Parathyroid adenoma (tissue), 2 donors: ENCODE measurements around the gene NAA38.

Experiments used
- H2AFZ ChIP-seq: fragments of 300-600 bp; sonication (generic); one replicate; pipeline ENCODE4 v1.7.0; 2017; ENCODE audit warnings: antibody characterized with exemption, mild to moderate bottlenecking
- H3K27ac ChIP-seq: fragments of 300-600 bp; sonication (generic); one replicate; pipeline ENCODE4 v1.7.0; 2017
- H3K27me3 ChIP-seq: fragments of 300-600 bp; sonication (generic); one replicate; pipeline ENCODE4 v1.7.0; 2017; ENCODE audit warnings: low read length; ENCODE audit not compliant: control insufficient read depth, insufficient read depth
- H3K36me3 ChIP-seq: fragments of 300-600 bp; sonication (generic); one replicate; pipeline ENCODE4 v1.7.0; 2017; ENCODE audit warnings: low read length; ENCODE audit not compliant: control insufficient read depth, insufficient read depth
- H3K4me1 ChIP-seq: fragments of 300-600 bp; sonication (generic); one replicate; pipeline ENCODE4 v1.7.0; 2017; ENCODE audit warnings: control low read depth
- H3K4me2 ChIP-seq: fragments of 300-600 bp; sonication (generic); one replicate; pipeline ENCODE4 v1.7.0; 2017; ENCODE audit warnings: low read length
- H3K4me3 ChIP-seq: fragments of 300-600 bp; sonication (generic); one replicate; pipeline ENCODE4 v1.7.0; 2017; ENCODE audit warnings: low read depth, low read length
- H3K79me2 ChIP-seq: fragments of 300-600 bp; sonication (generic); one replicate; pipeline ENCODE4 v1.7.0; 2017; ENCODE audit warnings: control low read depth
- H3K9ac ChIP-seq: fragments of 300-600 bp; sonication (generic); one replicate; pipeline ENCODE4 v1.7.0; 2017; ENCODE audit warnings: mild to moderate bottlenecking
- H3K9me3 ChIP-seq: fragments of 300-600 bp; sonication (generic); one replicate; pipeline ENCODE4 v1.7.0; 2017; ENCODE audit warnings: low read length; ENCODE audit not compliant: control insufficient read depth
- CTCF ChIP-seq: fragments of 300-600 bp; sonication (generic); IDR thresholded peaks from one replicate; pipeline ENCODE4 v1.7.0; 2017; ENCODE audit warnings: antibody characterized with exemption, mild to moderate bottlenecking
- donor health status: primary hyperparathyroidism.

Gene NAA38

GRCh38 chr17:7856811-7857712 is at the start of gene NAA38:
Gene NAA38 (minus strand): TSS chr17:7857559. CDS start chr17:7857463, 96 bp downstream.
- Histone ChIP-seq H3K79me2 (peaks cover 3% of the 10 kb centered on the region), H3K9me3 (no peaks in the 10 kb centered on the region), H3K27ac (peak within 1 kb of the TSS; percentile 96), H3K9ac (peak within 1 kb of the TSS; percentile 34), H3K4me2 (peak within 1 kb of the TSS; percentile 86), H3K4me1 (peaks cover 13% of the 10 kb centered on the region), H3K4me3 (peak within 1 kb of the TSS; percentile 80), H2AFZ (peak within 1 kb of the TSS; percentile 72), H3K27me3 (no peaks in the 10 kb centered on the region), H3K36me3 (no peaks in the 10 kb centered on the region)
- TF ChIP-seq CTCF: peak; percentile 60

GRCh38 chr17:7903154-7904103 is 46.1 kb upstream of the NAA38 start:
- no peak overlapping the region for H2AFZ ChIP-seq
- H3K27ac ChIP-seq: no peak overlapping the region
- no peaks in the 10 kb centered on the region for H3K4me1 ChIP-seq
- no peaks in the 10 kb centered on the region for H3K36me3 ChIP-seq
- H3K9me3 ChIP-seq: no peaks in the 10 kb centered on the region
- H3K4me2 ChIP-seq: no peak overlapping the region
- H3K79me2 ChIP-seq: peaks cover 1% of the 10 kb centered on the region
- TF ChIP-seq CTCF: no peak
- H3K27me3 ChIP-seq: no peaks in the 10 kb centered on the region
- no peak overlapping the region for H3K4me3 ChIP-seq
- H3K9ac ChIP-seq: no peak overlapping the region

- H3K27me3 ChIP-seq: no peaks in the 10 kb centered on the region
- peaks cover 13% of the 10 kb centered on the region for H3K4me1 ChIP-seq
- H3K79me2 ChIP-seq: peaks cover 10% of the 10 kb centered on the region
- no peaks in the 10 kb centered on the region for H3K36me3 ChIP-seq
- H3K27ac ChIP-seq: peak overlapping the region; percentile 37
- no peak overlapping the region for H3K4me2 ChIP-seq
- H2AFZ ChIP-seq: peak overlapping the region; percentile 1
- H3K9ac ChIP-seq: no peak overlapping the region
- no peak overlapping the region for H3K4me3 ChIP-seq
- H3K9me3 ChIP-seq: no peaks in the 10 kb centered on the region
- TF ChIP-seq CTCF: peak; percentile 86
These were observed 40.4 kb upstream of the NAA38 start for GRCh38 chr17:7897773-7898172.

GRCh38 chr17:7897090-7897489 is 39.7 kb upstream of the NAA38 start:
- Histone ChIP-seq H3K4me2 (no peak overlapping the region), H3K36me3 (no peaks in the 10 kb centered on the region), H3K9ac (no peak overlapping the region), H2AFZ (no peak overlapping the region), H3K27ac (peak overlapping the region; percentile 37), H3K79me2 (peaks cover 10% of the 10 kb centered on the region), H3K9me3 (no peaks in the 10 kb centered on the region), H3K4me1 (peaks cover 13% of the 10 kb centered on the region), H3K4me3 (no peak overlapping the region), H3K27me3 (no peaks in the 10 kb centered on the region)
- TF ChIP-seq CTCF: no peak
